GM10847 (cell line): ENCODE measurements around the gene RNF111.

Experiments
- POLR2A ChIP-seq: IDR thresholded peaks from 2 replicates; pipeline ENCODE4 v1.6.1; 2011; ENCODE audit not compliant: insufficient read length; ENCODE audit errors: extremely low read depth

The RNF111 gene

DNA sequence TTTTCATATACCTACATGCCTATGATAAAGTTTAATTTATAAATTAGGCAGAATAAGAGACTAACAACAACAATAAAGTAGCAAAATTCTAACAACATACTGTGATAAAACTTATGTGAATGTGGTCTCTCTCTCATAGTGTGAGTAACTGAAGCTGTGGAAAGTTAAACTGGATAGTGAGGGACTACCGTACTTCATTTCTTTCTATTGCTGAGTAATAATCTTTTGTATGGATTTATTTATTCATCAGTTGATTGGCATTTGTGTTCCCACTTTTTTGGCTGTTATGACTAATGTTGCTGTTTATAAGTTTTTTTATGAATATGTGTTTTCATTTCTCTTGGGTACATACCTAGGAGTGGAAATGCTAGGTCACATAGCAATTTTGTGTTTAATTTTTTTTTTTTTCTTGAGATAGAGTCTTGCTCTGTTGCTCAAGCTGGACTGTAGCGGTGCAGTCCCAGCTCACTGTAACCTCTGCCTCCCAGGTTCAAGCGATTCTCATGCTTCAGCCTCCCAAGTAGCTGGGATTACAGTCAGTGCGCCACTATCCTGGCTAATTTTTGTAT lies 41.0 kb downstream of the RNF111 start:
- no peak for TF ChIP-seq POLR2A

DNA sequence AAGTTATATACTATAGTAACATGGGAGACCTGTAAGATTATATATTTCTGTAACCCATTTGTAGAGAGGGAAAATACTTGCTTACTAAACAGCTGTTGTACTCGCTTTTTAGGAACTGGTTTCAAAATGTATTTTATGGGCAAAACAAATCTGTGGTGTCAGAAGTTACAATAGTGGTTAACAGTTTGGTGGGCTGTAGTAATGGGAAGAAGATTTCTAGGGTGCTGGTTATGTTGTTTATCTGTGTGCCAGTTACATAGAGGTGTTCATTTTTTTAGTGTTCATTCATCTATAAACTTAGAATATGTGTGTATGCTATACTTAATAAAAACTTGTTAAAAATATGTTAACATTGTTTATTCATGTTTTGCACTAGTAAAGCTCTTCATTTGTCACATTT lies 42.1 kb downstream of the RNF111 start:
- TF ChIP-seq POLR2A: no peak

DNA sequence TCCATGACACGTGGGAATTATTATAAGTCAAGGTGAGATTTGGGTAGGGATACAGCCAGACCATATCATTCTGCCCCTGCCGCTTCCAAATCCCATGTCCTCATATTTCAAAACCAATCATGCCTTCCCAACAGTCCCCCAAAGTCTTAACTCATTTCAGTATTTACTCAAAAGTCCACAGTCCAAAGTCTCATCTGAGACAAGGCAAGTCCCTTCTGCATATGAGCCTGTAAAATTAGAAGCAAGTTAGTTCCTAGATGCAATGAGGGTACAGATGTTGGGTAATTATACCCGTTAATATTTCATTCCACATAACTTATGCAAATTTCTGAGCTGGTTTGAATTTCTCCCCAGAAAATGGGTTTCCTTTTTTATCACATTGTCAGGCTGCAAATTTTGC lies 47.7 kb downstream of the RNF111 start:
- TF ChIP-seq POLR2A: no peak

DNA sequence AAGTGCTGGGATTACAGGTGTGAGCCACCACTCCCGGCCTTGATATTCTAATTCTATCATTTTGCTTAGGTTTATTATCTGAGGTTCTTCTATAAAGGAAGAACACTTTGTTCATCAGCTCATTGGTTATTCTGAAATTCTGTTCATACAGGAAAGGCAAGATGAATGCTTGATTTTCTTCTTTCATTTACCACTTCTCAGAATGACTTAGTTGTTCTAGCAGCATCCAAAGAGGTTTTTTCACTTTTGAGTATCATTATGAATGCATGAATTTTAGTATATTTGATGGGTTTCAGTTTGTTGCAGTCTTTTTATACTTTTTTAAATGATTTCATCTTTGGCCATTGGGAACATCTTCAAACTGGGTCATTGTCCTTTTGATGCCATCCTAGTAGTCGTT lies 51.8 kb downstream of the RNF111 start:
- TF ChIP-seq POLR2A: no peak

DNA sequence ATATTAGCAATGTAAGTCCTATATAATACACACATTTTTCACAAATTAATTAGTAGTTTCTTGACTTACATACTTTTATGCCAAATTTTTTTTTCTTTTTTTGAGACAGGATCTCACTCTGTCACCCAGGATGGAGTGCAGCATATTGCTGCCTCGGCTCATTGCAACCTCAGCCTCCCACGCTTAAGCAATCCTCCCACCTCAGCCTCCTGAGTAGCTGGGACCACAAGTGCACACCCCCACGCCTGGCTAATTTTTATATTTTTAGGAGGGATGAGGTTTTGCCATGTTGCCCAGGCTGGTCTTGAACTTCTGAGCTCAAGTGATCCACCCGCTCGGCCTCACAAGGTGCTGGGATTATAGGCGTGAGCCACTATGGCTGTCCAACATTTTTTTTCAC lies 54.6 kb downstream of the RNF111 start:
- TF ChIP-seq POLR2A: no peak

DNA sequence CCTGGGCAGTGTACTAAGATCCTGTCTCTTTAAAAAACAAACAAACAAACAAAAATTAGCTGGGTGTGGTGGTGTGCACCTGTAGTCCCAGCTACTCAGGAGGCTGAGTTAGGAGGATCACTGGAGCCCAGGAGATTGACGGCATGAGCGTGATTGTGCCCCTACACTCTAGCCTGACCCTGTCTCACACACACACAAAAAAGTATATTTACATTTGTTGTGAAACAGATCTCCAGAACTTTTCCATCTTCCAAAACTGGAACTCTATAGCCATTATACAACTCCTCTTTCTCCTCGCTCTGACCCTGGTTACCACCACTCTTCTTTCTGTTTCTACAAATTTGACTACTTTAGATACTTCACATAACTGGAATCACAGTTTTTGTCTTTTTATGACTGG lies 61.4 kb downstream of the RNF111 start:
- TF ChIP-seq POLR2A: no peak

DNA sequence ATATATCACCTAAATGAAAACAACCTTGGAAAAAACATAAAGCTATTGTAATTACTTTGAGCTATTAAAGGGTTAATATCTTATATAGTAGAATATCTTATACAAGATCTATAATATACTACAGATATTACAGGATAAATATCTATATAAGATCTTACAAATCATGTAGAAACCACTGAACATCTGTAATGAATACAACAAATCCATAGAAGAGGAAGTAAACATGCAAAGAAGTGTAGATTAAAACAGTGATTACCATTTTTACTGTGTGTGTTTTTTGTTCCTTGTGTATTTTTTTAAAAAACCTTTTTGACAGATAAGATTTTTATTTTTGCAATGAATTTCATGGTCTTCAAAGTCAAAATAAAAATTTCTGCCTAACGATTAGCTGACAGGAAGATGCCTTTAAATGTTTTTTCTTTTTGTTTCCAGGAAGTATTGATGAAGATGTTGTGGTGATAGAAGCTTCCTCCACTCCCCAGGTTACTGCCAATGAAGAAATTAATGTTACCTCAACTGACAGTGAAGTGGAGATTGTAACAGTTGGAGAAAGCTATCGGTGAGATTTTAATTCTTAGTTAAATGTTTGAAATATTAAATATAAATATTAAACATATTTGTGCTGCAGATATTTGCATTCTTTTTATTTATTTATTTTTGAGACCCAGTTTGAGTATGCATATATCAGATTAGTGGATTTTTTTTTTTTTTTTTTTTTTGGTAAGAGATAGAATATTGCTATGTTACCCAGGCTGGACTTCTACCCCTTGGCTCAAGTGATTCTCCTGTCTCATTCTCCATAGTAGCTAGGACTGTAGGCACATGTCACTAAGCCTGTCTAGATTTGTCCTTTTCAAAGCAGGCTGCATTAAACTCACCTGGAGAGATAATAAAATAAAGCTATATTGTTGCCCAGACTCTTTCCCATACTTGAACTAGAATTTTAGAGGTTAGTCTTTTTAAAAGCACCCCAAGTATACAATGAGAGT lies 64.7 kb downstream of the RNF111 start:
- no peak for TF ChIP-seq POLR2A

DNA sequence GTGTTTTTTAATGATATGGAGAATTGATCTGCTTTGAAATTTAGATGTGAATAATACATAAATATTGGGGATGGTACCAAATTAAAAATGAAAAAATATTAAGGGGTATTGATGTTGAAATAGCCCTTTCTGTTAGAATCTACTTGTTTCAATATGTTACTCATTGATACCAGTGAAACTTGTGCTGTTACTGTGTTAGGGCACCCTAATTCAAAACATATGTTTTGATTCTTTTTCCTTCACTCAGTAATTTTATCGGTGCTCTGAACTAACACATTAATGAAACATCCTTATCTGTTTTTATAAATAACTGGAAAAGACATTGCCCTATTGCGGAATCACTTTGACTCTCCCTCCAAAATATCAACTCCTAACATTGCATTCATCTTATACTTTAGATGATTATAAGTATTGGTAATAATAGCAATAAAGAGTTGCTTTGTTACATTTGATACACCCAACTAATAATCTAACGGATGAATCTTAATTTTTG lies 65.5 kb downstream of the RNF111 start:
- TF ChIP-seq POLR2A: no peak

DNA sequence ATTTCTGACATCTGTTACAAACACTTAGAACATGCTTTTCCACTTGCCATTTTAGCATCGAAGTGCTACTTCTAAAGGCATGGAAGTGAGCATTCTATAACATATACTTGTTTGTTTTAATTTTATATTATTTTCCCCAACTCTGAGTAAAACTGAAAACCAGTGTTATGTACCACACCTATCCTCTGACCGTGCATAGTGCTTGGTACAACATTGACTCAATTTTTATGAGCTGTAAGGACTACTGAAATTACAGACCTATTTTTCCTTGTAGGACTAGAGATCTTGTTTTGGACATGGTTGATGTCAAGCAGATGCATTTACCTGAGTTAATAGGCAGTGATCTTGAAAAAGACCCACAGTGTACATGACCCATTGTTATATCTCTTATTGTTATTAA lies 66.0 kb downstream of the RNF111 start:
- no peak for TF ChIP-seq POLR2A

DNA sequence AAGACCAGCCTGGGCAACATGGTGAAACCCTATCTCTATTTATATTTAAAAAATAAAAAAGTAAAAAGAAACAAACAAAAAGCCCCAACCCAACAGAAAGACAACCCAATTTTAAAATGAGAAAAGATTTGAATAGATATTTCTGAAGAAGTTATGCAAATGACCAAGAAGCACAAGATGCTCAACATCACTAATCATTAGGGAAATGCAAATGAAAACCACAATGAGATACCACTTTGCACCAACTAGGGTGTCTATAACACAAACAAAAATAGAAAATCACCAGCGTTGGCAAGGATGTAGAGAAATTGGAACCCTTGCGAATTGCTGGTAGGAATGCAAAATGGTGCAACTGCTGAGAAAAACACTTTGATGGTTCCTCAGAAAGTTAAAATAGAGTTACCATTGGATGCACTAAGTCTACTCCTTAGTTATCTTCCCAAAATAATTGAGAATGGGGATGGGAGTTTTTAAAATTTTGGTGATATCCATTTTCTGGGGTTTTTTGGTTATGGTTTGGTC lies 71.7 kb downstream of the RNF111 start:
- TF ChIP-seq POLR2A: no peak

DNA sequence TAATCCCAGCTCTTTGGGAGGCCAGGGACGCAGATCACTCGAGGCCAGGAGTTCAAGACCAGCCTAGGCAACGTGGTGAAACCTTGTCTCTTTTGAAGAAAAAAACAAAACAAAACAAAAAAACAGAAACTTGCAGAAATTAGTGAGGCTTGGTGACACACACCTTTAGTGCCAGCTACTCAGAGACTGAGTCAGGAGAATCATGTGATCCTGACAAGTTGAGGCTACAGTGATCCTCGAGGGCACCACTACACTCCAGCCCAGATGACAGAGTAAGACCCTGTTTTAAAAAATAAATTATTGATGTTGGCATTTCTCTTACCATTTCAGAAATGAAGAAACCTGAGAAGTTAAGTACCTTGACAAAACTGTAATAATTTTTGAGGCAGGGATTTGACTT lies 72.9 kb downstream of the RNF111 start:
- TF ChIP-seq POLR2A: no peak

DNA sequence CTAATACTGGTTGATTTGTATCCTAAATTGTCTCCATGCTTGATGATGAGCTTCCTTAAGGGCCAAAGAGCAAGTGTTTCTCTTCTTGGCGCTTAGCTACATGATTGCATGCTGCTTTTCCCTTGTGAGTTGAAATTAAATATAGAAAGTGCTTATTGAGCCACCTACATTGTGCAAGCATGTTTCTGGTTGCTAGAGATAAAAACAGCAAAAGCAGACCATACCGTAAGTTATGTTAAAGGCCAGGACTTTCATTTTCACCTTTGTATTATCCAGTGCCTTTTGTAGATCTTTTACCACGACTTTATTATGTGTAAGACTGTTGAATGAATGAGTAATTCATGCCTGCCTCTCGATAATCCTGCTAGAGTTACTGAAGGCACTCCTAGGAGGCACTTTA lies 75.6 kb downstream of the RNF111 start:
- no peak for TF ChIP-seq POLR2A

DNA sequence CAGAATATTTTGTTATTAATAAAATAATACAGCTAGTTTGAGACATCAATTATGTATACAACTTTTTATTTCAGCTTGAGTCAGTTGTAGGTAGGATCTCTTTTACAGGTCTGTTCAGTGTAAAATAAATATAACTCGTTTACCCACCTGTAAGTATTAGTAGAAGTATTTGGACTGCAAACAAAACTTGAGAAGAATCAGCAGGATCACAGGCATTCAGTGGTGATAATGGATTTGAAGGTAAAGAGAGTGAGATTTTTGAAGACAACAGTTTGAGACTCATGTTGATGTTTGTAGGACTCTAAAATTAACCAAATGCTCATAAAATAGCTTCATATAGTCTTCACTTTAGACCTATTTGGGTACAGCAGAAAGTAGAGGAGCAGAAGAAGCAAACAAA lies 82.0 kb downstream of the RNF111 start:
- TF ChIP-seq POLR2A: no peak

DNA sequence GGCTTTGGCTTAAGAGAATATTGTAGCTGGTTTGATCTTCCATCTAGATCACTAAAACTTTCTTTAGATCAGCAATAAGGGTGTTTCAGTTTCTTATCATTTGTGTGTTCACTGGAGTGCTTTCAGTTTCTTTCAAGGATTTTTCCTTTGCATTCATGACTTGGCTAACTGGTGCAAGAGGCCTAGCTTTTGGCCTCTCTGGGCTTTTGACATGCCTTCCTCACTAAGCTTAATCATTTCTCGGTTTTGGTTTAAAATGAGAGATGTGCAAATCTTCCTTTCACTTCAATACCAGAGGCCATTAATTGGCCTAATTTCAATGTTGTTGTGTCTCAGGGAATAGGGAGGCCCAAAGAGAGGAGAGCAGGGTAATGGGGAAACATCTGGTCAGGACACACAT lies 87.1 kb downstream of the RNF111 start:
- no peak for TF ChIP-seq POLR2A

DNA sequence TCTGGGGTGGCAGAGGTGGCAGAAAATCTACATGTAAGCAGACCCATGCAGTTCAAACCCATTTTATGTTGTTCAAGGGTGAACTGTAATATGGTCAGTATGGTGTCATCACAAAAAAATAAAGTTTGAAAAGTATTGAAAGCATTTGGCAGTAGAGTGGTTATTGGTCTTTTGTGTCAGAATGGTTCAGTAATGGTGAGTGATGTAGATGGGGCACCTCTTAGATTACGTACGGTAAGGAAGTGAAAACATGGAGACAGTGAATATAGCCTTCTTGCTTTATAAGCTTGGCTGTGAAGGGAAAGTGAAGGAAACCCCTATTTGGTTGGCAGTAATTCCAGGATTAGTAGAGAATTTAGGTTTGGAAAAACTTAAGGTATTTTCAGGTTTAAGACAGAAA lies 100.3 kb downstream of the RNF111 start:
- no peak for TF ChIP-seq POLR2A

DNA sequence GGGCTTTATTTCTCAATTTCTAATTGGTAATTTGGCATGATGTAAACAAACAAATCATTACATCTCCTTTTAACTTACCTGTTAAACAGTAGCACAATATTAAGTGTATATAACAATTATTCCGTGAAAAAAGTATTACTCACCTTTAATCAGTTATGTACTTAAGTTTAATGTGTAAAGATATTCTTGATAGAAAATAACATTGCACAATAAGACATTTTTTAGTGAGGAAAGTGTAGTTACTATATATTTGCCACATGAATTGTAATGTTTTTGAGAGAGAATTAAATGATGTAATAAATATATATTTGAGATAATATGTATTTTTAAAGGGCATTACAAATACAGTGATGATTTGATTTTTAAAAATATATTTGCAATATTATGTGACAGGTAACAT lies 106.6 kb downstream of the RNF111 start:
- no peak for TF ChIP-seq POLR2A
